G401.6 (cell line): ENCODE measurements around the gene TMEM19.
"Not testable (repeated sequence)": the region's sequence is repeated elsewhere in the genome, so short reads cannot be mapped to it uniquely, and the experiment has no call there.

Experiments
- FAIRE-seq: peaks from 2 replicates; lab custom pipeline; 2012; peaks lifted over from hg19 to GRCh38; lab: Jason Lieb, UNC

The TMEM19 gene

GRCh38 chr12:71666259-71666658 lies 19.6 kb upstream of the TMEM19 start:
- FAIRE-seq: no peak

GRCh38 chr12:71671311-71671710 lies 14.6 kb upstream of the TMEM19 start:
- no peak for FAIRE-seq

- FAIRE-seq: no peak
Observed at GRCh38 chr12:71671816-71672215, 14.1 kb upstream of the TMEM19 start.

- no peak for FAIRE-seq
Observed at GRCh38 chr12:71682466-71682865, 3.4 kb upstream of the TMEM19 start.

GRCh38 chr12:71683633-71684032 lies 2.2 kb upstream of the TMEM19 start:
- no peak for FAIRE-seq

- FAIRE-seq: no peak
Observed at GRCh38 chr12:71684081-71684480, 1.8 kb upstream of the TMEM19 start.

- FAIRE-seq: no peak
Observed at GRCh38 chr12:71685312-71685906, 473 bp upstream of the TMEM19 start.

GRCh38 chr12:71686658-71687025 lies 760 bp downstream of the TMEM19 start:
- FAIRE-seq: peak; percentile 47

GRCh38 chr12:71687172-71687571 lies 1.3 kb downstream of the TMEM19 start:
- FAIRE-seq: not testable (repeated sequence)

- no peak for FAIRE-seq
Observed at GRCh38 chr12:71688961-71689570, 3.2 kb downstream of the TMEM19 start.

GRCh38 chr12:71691504-71692129 lies 5.7 kb downstream of the TMEM19 start:
- FAIRE-seq: no peak

GRCh38 chr12:71693126-71693525 lies 7.2 kb downstream of the TMEM19 start:
- no peak for FAIRE-seq

GRCh38 chr12:71693651-71694050 lies 7.8 kb downstream of the TMEM19 start:
- not testable (repeated sequence) for FAIRE-seq

GRCh38 chr12:71694099-71694820 lies 8.4 kb downstream of the TMEM19 start:
- FAIRE-seq: no peak

- no peak for FAIRE-seq
Observed at GRCh38 chr12:71695782-71696181, 9.9 kb downstream of the TMEM19 start.

- FAIRE-seq: not testable (repeated sequence)
Observed at GRCh38 chr12:71702181-71702580, 16.3 kb downstream of the TMEM19 start.

GRCh38 chr12:71702590-71702989 lies 16.7 kb downstream of the TMEM19 start:
- no peak for FAIRE-seq

GRCh38 chr12:71703206-71703605 lies 17.3 kb downstream of the TMEM19 start:
- no peak for FAIRE-seq

GRCh38 chr12:71704920-71705319 lies 19.0 kb downstream of the TMEM19 start:
- no peak for FAIRE-seq

- FAIRE-seq: no peak
Observed at GRCh38 chr12:71708658-71709057, 22.8 kb downstream of the TMEM19 start.

GRCh38 chr12:71710276-71711125 lies 24.6 kb downstream of the TMEM19 start:
- no peak for FAIRE-seq

- FAIRE-seq: no peak
Observed at GRCh38 chr12:71718611-71719010, 32.7 kb downstream of the TMEM19 start.
